ENCODE measurements around the gene ZNF385B. TPM values are rescaled to one million over a fixed set of nuclear protein-coding genes. Genes with fewer than 3 reads are reported as not detected.

The ZNF385B gene
- polyA plus RNA-seq, 1 donor from 2014 or later: 0.31 TPM

GRCh38 chr2:179861027-179861415, 391 bp downstream of the ZNF385B start:
- Histone ChIP-seq H3K79me2 (replicated peaks; ENCODE audit: insufficient read depth, low read length) (no peaks in the 10 kb centered on the region), H3K9ac (ENCODE audit: low read length) (peak overlapping the region; percentile 43), H2AFZ (ENCODE audit: low read depth, low read length) (no peak overlapping the region), H3K36me3 (ENCODE audit: insufficient read depth, low read length) (no peaks in the 10 kb centered on the region), H3K9me2 (ENCODE audit: insufficient read depth, low read length) (no peaks in the 10 kb centered on the region), H3K4me2 (ENCODE audit: low read length) (no peak overlapping the region), H4K20me1 (ENCODE audit: insufficient read depth) (no peaks in the 10 kb centered on the region), H3K27me3 (ENCODE audit: insufficient read depth, low read depth, low read length) (peaks cover 49% of the 10 kb centered on the region), H3K27ac (ENCODE audit: low read length) (no peak overlapping the region), H3K4me3 (ENCODE audit: low read length) (peak overlapping the region; percentile 76), H3K9me3 (ENCODE audit: low read length) (no peaks in the 10 kb centered on the region), H3F3A (ENCODE audit: insufficient read depth, low read length, poor library complexity, severe bottlenecking) (no peaks in the 10 kb centered on the region)
- TF ChIP-seq POLR2AphosphoS5 (IDR thresholded peaks at IDR 0.05) (peak; percentile 6), TAF1 (IDR thresholded peaks at IDR 0.05; ENCODE audit: low read depth) (no peak), SMC3 (conservative IDR thresholded peaks at IDR 0.05; ENCODE audit: poor library complexity) (no peak), EZH2 (IDR thresholded peaks at IDR 0.05; ENCODE audit: borderline replicate concordance, insufficient read depth, low read length, poor library complexity, severe bottlenecking) (no peak), EP300 (conservative IDR thresholded peaks at IDR 0.05; ENCODE audit: poor library complexity, severe bottlenecking) (no peak), REST (IDR thresholded peaks at IDR 0.05; ENCODE audit: borderline replicate concordance) (no peak), RAD21 (conservative IDR thresholded peaks at IDR 0.05) (no peak), MXI1 (conservative IDR thresholded peaks at IDR 0.05; ENCODE audit: poor library complexity, severe bottlenecking) (peak; percentile 28), CTCF (IDR thresholded peaks at IDR 0.05; ENCODE audit: poor library complexity, severe bottlenecking) (no peak)

- Histone ChIP-seq H4K20me1 (ENCODE audit: insufficient read depth) (no peaks in the 10 kb centered on the region), H3K79me2 (replicated peaks; ENCODE audit: insufficient read depth, low read length) (no peaks in the 10 kb centered on the region), H3K36me3 (ENCODE audit: insufficient read depth, low read length) (no peaks in the 10 kb centered on the region), H3K27ac (ENCODE audit: low read length) (no peak overlapping the region), H3K9me3 (ENCODE audit: low read length) (no peaks in the 10 kb centered on the region), H2AFZ (ENCODE audit: low read depth, low read length) (no peak overlapping the region), H3K27me3 (ENCODE audit: insufficient read depth, low read depth, low read length) (peaks cover 49% of the 10 kb centered on the region), H3F3A (ENCODE audit: insufficient read depth, low read length, poor library complexity, severe bottlenecking) (no peaks in the 10 kb centered on the region), H3K4me3 (ENCODE audit: low read length) (peak overlapping the region; percentile 76), H3K9ac (ENCODE audit: low read length) (peak overlapping the region; percentile 24), H3K9me2 (ENCODE audit: insufficient read depth, low read length) (no peaks in the 10 kb centered on the region), H3K4me2 (ENCODE audit: low read length) (no peak overlapping the region)
- no peak for TF ChIP-seq SMC3 (conservative IDR thresholded peaks at IDR 0.05; ENCODE audit: poor library complexity)
- no peak for TF ChIP-seq POLR2AphosphoS5 (IDR thresholded peaks at IDR 0.05)
- no peak for TF ChIP-seq REST (IDR thresholded peaks at IDR 0.05; ENCODE audit: borderline replicate concordance)
- TF ChIP-seq TAF1 (IDR thresholded peaks at IDR 0.05; ENCODE audit: low read depth): no peak
- TF ChIP-seq RAD21 (conservative IDR thresholded peaks at IDR 0.05): no peak
- TF ChIP-seq MXI1 (conservative IDR thresholded peaks at IDR 0.05; ENCODE audit: poor library complexity, severe bottlenecking): no peak
- TF ChIP-seq EP300 (conservative IDR thresholded peaks at IDR 0.05; ENCODE audit: poor library complexity, severe bottlenecking): no peak
- no peak for TF ChIP-seq CTCF (IDR thresholded peaks at IDR 0.05; ENCODE audit: poor library complexity, severe bottlenecking)
- no peak for TF ChIP-seq EZH2 (IDR thresholded peaks at IDR 0.05; ENCODE audit: borderline replicate concordance, insufficient read depth, low read length, poor library complexity, severe bottlenecking)
These were observed 971 bp downstream of the ZNF385B start for GRCh38 chr2:179860255-179861026.

Measured in neural cell (in vitro differentiated cells).